Skin of body (tissue), 2 donors: ENCODE data around the gene ZSWIM3. TPM values are rescaled to one million over a fixed set of nuclear protein-coding genes. Genes with fewer than 3 reads are reported as not detected.
A peak's percentile ranks its signal among the peaks of the same experiment; 100 is the strongest.
"Not testable (repeated sequence)": the region's sequence is repeated elsewhere in the genome, so short reads cannot be mapped to it uniquely, and the experiment has no call there.

ENCODE experiments used
- DNase-seq: peaks from one replicate; lab custom pipeline; 2025; lab: John Stamatoyannopoulos, UW
- total RNA-seq: library from RNA; depleted of rRNA; stranded (reverse); fragments of >200 nt; gene quantifications from one replicate; pipeline ENCODE4 v1.2.3, GENCODE V29; 2014

The ZSWIM3 gene
- total RNA-seq, 1 donor from 2014 or later = 3.6 TPM

- DNase-seq = no peak
Measured at GRCh38 chr20:45860560-45861220, 3.3 kb downstream of the ZSWIM3 start.

GRCh38 chr20:45861221-45862075 lies 4.0 kb downstream of the ZSWIM3 start:
- no peak for DNase-seq

GRCh38 chr20:45863543-45864470 lies 6.4 kb downstream of the ZSWIM3 start:
- DNase-seq = no peak

GRCh38 chr20:45866454-45866853 lies 9.0 kb downstream of the ZSWIM3 start:
- no peak for DNase-seq

GRCh38 chr20:45867136-45867818 lies 9.9 kb downstream of the ZSWIM3 start:
- no peak for DNase-seq

GRCh38 chr20:45867819-45868176 lies 10.4 kb downstream of the ZSWIM3 start:
- no peak for DNase-seq

GRCh38 chr20:45872626-45873025 lies 15.2 kb downstream of the ZSWIM3 start:
- DNase-seq = no peak

- no peak for DNase-seq
Measured at GRCh38 chr20:45873409-45874103, 16.1 kb downstream of the ZSWIM3 start.

GRCh38 chr20:45874104-45874481 lies 16.7 kb downstream of the ZSWIM3 start:
- not testable (repeated sequence) for DNase-seq

- DNase-seq = no peak
Measured at GRCh38 chr20:45874576-45874975, 17.2 kb downstream of the ZSWIM3 start.

- peak; percentile 41 for DNase-seq
Measured at GRCh38 chr20:45878076-45878761, 20.8 kb downstream of the ZSWIM3 start.

- DNase-seq = peak; percentile 99
Measured at GRCh38 chr20:45880988-45881788, 23.8 kb downstream of the ZSWIM3 start, which contains the start of gene ZSWIM1. ZSWIM1 (plus strand) TSS chr20:45881227; CDS start chr20:45882593, 1,366 bp downstream.

- no peak for DNase-seq
Measured at GRCh38 chr20:45882469-45883099, 25.2 kb downstream of the ZSWIM3 start.

- no peak for DNase-seq
Measured at GRCh38 chr20:45883100-45883469, 25.7 kb downstream of the ZSWIM3 start.

- DNase-seq = no peak
Measured at GRCh38 chr20:45886590-45887345, 29.4 kb downstream of the ZSWIM3 start.

- DNase-seq = no peak
Measured at GRCh38 chr20:45887346-45887715, 29.9 kb downstream of the ZSWIM3 start, which contains the start of gene SPATA25. SPATA25 (minus strand) TSS chr20:45887622; CDS start chr20:45887590, 32 bp downstream.

GRCh38 chr20:45888681-45889080 lies 31.3 kb downstream of the ZSWIM3 start:
- no peak for DNase-seq
